Measurements from ENCODE around the gene CR1L.

- TF ChIP-seq ZNF565 (CRISPR knock-in tag; conservative IDR thresholded peaks at IDR 0.05; ENCODE audit: low read depth) (no peak), ZFP3 (CRISPR knock-in tag; IDR thresholded peaks at IDR 0.05) (no peak), ZFP30 (CRISPR knock-in tag; IDR thresholded peaks at IDR 0.05) (no peak), OSR1 (CRISPR knock-in tag; IDR thresholded peaks at IDR 0.05) (no peak), PATZ1 (CRISPR knock-in tag; IDR thresholded peaks at IDR 0.05; ENCODE audit: borderline replicate concordance) (no peak), POU6F1 (CRISPR knock-in tag; IDR thresholded peaks at IDR 0.05; ENCODE audit: borderline replicate concordance, low read depth) (no peak), CSRNP3 (CRISPR knock-in tag; IDR thresholded peaks at IDR 0.05) (no peak), TSHZ2 (CRISPR knock-in tag; IDR thresholded peaks at IDR 0.05) (no peak), CREB5 (CRISPR knock-in tag; IDR thresholded peaks at IDR 0.05; ENCODE audit: low read depth) (no peak), ZC3H10 (CRISPR knock-in tag; IDR thresholded peaks at IDR 0.05) (no peak)
Observed at GRCh38 chr1:207627496-207627895, 17.4 kb upstream of the CR1L start.

Data from SK-N-SH treated with all-trans-retinoic acid at 6 μM for 48 hours (cell line).